LNCAP (cell line): Measurements from ENCODE around the gene LRRC71.

ENCODE experiments used
- CTCF ChIP-seq: fragments of 450-650 bp; IDR thresholded peaks from 2 replicates; pipeline ENCODE4 v1.5.1; 2017; ENCODE audit warnings: mild to moderate bottlenecking

Gene LRRC71

DNA sequence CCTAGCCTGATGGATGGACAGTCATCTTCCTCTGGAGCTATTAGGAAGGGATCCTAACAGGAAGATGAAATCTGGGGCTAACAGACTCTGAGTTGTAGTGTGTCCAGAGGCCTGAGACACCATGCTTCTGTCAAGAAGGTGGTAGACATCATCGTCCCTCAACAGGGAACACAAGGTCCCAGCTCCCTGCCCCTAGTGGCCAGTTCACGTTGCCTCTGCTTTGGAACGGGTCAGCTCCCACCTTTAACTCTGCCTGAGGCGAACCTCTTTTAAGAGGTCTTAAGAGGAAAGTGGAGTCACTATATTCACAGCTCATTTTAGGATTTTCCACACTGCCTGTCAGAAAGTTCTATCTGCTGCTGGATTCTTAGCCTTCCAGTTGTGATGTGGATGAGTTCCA is 28.3 kb downstream of the LRRC71 start:
- TF ChIP-seq CTCF, result no peak

- TF ChIP-seq CTCF, result no peak
These were observed 28.7 kb downstream of the LRRC71 start for GRCh38 chr1:156949127-156949526.

- no peak for TF ChIP-seq CTCF
These were observed 30.9 kb downstream of the LRRC71 start for GRCh38 chr1:156951371-156951770.

DNA sequence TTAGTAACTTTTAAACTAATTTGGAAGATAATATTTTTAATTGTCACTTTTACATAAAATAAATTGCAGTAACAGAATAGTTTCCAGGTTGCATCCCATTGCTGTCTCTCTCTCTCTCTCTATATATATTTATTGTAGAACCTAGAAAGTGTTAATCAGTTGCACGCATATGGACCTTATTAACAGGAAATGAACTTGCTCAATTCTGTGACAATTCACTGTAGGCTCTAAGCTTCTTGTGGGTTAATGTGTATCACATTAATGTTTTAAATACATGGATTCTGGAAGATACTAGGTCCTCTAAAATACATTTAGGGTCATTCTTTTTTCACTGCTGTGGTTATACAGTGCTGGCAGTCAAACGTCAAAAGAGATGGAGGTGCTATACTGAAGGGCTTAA is 33.1 kb downstream of the LRRC71 start:
- TF ChIP-seq CTCF, result no peak

GRCh38 chr1:156956333-156956732 is 35.9 kb downstream of the LRRC71 start:
- TF ChIP-seq CTCF, result no peak

DNA sequence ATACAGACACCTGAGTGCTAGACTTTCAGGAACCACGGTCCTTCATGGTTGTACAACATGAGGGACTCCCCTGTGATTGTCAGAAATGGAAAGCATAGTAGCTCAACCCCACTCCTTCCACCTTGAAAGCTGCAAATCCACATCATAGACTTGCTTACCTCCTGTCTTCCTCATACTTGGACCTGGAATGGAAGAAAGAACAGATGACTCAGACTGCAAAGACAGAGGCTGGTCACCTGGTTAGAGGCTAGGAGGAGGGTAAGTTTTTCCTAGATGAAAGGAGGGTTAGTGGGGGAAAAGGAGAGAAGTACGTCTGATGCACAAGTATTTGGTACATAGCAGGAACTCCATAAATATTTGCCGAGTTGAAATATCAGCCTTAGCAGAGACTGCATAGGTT is 37.2 kb downstream of the LRRC71 start:
- TF ChIP-seq CTCF, result no peak

- TF ChIP-seq CTCF, result no peak
These were observed 37.8 kb downstream of the LRRC71 start for GRCh38 chr1:156958247-156958714.

- TF ChIP-seq CTCF, result no peak
These were observed 39.0 kb downstream of the LRRC71 start for GRCh38 chr1:156959414-156959813.
